HCEC 1CT (cell line): ENCODE results near the gene HAUS5.

Experiments used
- DNase-seq: peaks from one replicate; pipeline ENCODE4 v3.0.0-alpha.2; 2017

HAUS5 gene

GRCh38 chr19:35608251-35608650 lies 4.3 kb upstream of the HAUS5 start:
- no peak for DNase-seq

- DNase-seq = no peak
These were observed 2.6 kb upstream of the HAUS5 start for GRCh38 chr19:35609851-35610353.

GRCh38 chr19:35612224-35612558 lies 344 bp upstream of the HAUS5 start:
- DNase-seq = no peak

GRCh38 chr19:35613574-35613973 lies 1.0 kb downstream of the HAUS5 start:
- DNase-seq = no peak

GRCh38 chr19:35615036-35615435 lies 2.5 kb downstream of the HAUS5 start:
- no peak for DNase-seq

- DNase-seq = no peak
These were observed 6.3 kb downstream of the HAUS5 start for GRCh38 chr19:35618857-35619256.

GRCh38 chr19:35619290-35619923 lies 6.9 kb downstream of the HAUS5 start:
- DNase-seq = no peak

GRCh38 chr19:35620001-35620400 lies 7.5 kb downstream of the HAUS5 start:
- DNase-seq = no peak

- no peak for DNase-seq
These were observed 9.2 kb downstream of the HAUS5 start for GRCh38 chr19:35621708-35622107.

- DNase-seq = no peak
These were observed 10.2 kb downstream of the HAUS5 start for GRCh38 chr19:35622750-35623149.

GRCh38 chr19:35623327-35624010 lies 10.9 kb downstream of the HAUS5 start:
- DNase-seq = no peak

GRCh38 chr19:35628264-35628564 lies 15.7 kb downstream of the HAUS5 start:
- no peak for DNase-seq

GRCh38 chr19:35628565-35629331 lies 16.2 kb downstream of the HAUS5 start, which contains the start of gene RBM42:
Gene RBM42 (plus strand): TSS chr19:35629036. CDS start chr19:35629154, 118 bp downstream.
- DNase-seq = peak; percentile 99

GRCh38 chr19:35629332-35629633 lies 16.7 kb downstream of the HAUS5 start:
- no peak for DNase-seq

GRCh38 chr19:35633727-35634440 lies 21.3 kb downstream of the HAUS5 start:
- no peak for DNase-seq

GRCh38 chr19:35636651-35637050 lies 24.1 kb downstream of the HAUS5 start:
- DNase-seq = no peak

GRCh38 chr19:35637165-35637564 lies 24.6 kb downstream of the HAUS5 start:
- no peak for DNase-seq

- no peak for DNase-seq
These were observed 26.7 kb downstream of the HAUS5 start for GRCh38 chr19:35639321-35639639.

- DNase-seq = no peak
These were observed 27.3 kb downstream of the HAUS5 start for GRCh38 chr19:35639863-35640262.

GRCh38 chr19:35641515-35642151 lies 29.1 kb downstream of the HAUS5 start, which contains the start of gene ETV2:
Gene ETV2 (plus strand): TSS chr19:35641745. CDS start chr19:35642461, 716 bp downstream.
- DNase-seq = peak; percentile 28

GRCh38 chr19:35642312-35642711 lies 29.8 kb downstream of the HAUS5 start:
- DNase-seq = no peak

GRCh38 chr19:35642798-35643254 lies 30.3 kb downstream of the HAUS5 start:
- no peak for DNase-seq
